GM19468 (cell line): ENCODE data around the gene CHST15.

ENCODE experiments used
- ATAC-seq: cut with Tn5 transposase; IDR thresholded peaks from one replicate; pipeline ENCODE4 v1.9.1; 2021; ENCODE audit warnings: mild to moderate bottlenecking, moderate library complexity, moderate number of reproducible peaks; ENCODE audit not compliant: unreplicated experiment; ENCODE audit errors: extremely low read depth

The CHST15 gene

DNA sequence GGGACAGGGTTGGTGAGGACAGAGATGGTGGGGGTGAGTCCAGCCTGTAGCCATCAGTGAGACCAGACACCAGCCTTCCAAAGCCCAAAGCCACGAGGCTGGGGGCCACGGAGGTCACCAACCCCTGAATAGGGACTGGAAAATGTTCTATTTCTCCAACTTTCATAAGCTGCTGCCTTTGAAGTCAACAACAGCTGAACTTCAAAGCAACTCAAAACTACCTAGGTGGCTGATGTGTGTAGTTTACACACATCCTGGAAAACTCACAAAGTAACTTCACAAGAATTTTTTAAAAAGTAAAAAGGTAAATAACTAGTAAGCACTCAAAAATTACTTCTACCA is 88.8 kb downstream of the CHST15 start:
- no peak for ATAC-seq

DNA sequence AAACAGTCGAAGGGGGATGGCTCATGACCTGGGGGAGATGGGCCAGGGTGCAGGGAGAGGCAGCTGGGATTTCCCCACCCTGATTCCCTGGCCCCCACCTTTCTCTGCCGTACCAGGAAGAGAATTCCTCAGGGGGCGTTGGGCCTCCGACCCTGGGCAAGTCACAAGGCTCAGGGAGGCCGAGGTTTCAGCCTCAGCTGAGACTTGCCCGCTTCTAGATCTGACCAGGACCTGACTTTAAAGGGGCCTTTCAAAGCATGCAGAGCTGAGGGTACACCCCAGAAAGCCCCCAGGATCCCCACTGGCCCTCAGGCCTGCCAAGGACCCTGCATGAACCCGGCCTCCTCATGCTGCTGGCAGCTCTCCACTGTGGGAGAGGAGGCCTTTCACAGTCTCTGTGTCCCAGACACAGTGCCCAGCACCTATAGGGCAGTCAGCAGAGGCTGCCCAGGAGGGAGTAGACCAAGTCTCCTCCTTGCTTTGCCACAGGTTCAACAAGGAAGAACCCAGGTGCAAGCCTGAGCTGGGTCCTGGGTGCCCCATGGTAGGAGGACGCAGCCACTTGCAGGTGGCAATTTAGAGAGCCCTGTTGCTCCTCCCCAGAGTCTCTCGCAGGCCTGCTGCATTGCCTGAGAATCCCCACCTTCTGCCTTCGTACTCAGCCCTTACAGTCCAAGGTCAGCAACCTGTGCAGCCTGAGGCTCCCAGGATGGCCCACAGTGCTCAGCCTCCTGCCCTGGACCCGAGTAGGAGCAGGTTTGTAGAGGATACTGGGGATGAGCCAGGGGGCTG is 89.3 kb downstream of the CHST15 start:
- no peak for ATAC-seq

DNA sequence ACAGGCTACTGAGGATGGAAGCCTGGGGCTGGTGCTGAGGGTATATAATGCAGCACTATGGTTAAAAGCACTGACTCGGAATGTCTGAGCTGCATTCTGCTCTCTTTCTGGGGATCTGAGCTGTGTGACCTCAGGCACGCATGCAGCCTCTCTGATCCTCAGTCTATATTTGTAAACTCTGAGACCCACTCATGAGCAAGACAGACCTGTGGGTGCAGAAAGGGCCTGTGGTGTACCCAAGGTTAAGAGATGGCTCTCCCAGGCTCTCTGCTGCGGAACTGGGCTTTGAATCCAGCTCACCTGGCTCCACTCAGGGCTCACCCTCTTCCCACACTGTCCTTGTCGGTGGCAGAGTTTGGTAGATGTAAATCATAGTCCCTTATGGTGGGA is 89.9 kb downstream of the CHST15 start:
- no peak for ATAC-seq

DNA sequence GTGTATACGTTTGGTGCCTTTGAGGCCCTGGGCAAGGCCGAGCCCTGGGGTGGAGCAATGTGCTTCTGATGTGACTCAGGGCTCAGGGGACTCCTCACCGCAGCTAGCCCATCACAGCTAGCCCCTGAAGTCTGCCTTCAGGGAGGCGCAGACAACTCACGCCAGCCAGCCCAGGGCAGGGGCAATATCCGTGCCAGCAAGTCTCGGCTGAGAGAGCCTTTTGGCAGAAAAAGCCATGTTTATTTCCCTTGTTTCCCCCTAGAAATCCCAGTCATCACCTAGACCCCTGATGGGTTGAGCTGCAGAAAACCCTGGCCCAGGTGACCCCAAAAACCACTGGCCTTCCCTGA is 90.4 kb downstream of the CHST15 start:
- ATAC-seq, result no peak

DNA sequence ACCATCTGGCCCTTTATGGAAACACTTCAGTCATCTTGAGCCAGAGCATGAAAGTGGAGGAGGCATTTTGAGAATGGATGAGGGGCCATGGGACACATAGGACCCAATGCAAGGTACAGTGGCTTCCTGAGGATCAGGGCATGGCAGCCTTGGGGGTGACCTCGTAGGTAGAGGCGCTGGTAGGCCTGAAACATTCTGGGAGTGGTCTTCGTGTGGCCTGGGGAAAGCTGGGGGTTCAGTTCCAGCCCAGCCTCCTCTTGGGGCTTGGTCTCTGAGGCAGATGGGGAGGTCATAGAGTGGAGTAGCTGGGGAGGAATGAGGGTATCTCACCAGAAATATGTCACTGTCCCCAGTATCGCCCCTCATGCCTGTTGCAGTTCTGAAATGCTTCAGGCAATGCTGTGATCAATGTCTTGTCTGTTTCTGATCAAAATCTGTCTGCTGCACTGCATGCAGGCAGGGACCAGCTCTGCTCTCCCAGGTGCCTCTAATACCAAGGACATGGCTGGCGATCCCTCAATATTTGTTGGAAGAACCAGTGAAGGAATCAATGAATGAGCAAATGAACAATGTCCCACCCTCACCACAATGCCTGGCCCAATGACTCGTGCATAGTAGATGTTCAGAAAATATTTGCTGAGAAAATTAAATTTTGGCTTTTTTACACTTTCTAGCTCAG is 90.9 kb downstream of the CHST15 start:
- no peak for ATAC-seq

DNA sequence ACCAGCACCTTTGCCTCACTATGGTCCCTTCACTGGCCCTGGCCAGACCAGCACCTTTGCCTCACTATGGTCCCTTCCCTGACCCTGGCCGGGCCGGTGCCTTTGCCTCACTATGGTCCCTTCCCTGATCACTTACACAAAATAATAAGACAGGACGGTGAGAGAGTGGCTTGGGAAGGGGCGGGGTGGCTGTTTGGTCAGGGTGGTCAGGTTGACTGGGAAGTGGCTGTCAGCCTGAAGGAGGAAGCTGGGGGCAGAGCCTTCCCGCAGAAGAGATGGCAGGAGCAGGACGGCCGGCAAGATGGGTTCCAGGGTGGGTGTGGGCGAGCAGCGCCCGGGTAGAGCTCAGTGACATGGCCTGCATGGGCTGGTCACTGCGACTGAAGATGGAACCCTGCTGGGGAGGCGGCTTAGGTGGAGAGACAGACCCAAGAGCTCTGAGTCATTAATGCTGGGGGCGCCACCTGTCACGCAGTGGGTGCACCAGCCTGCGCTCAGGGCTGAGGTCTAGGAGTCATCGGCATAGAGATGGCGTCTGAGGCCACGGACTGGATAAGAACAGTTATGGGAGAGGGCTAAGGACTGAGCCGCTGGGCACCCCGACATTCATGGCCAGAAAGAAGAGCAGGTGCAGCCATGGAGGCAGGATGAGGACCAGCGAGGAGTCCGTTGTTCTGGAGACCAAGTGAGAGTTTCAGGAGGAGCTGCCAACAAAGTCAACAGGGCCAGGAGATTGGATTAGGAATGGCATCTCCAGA is 91.8 kb downstream of the CHST15 start:
- no peak for ATAC-seq

DNA sequence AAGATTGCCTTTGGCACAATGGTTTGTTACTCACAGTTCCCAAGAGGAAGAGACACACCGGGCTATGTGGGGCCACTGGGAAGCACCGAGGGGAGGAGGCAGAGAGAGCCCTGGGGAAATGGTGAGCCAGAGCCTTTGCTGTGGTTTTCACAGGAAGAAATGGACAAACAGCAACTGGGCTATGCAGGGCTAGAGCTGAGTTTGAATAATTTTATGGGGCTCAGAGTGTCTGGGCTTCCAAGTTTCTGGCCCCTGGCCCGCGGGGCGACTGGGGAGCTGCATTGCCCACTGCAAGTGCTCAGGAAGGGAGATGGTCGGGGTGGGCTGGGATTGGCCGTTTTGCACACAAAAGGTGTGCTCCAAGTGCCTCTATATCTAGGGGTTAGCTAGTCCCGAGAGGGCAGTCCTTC is 92.6 kb downstream of the CHST15 start:
- ATAC-seq, result no peak

DNA sequence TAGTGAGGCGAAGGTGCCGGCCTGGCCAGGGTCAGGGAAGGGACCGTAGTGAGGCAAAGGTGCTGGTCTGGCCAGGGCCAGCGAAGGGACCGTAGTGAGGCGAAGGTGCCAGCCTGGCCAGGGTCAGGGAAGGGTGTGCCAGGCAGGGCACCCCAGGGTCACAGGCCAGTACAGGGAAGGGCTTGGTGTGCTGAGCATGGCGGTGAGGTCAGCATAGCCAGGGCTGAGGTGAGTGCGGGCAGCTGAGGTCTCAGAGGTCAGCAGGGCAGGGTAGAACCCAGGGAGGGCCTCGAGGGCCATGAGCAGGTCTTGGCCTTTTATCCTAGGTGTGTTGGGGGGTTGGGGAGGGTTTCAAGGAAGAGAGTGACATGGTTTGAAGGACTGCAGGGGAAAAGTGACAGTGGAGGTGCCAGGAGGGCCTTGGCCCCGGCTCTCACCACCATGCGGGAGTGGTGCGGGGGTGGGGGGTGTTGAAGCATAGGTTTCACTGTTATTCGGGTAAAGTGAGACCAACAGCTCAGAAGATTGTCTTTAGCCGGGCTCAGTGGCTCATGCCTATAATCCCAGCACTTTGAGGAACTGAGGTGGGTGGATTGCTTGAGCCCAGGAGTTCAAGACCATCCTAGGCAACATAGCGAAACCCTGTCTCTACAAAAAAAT is 93.3 kb downstream of the CHST15 start:
- ATAC-seq, result no peak

DNA sequence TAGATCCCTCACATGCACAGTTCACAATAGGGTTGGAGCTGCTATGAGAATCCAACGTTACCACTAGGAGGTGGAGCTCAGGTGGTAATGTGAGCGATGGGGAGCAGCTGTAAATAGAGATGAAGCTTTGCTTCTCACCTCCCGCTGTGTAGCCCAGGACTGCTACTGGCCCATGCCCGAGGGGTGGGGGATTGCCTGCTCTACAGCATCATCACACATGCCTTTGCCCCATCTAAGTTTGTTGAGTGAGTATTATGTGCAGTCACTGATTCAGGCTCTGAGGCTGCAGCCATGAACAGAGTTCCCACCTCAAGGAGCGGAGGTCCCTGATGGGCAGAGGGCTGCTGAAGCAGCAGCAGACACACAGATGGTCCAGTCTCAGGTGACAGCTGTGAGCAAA is 94.1 kb downstream of the CHST15 start:
- no peak for ATAC-seq

DNA sequence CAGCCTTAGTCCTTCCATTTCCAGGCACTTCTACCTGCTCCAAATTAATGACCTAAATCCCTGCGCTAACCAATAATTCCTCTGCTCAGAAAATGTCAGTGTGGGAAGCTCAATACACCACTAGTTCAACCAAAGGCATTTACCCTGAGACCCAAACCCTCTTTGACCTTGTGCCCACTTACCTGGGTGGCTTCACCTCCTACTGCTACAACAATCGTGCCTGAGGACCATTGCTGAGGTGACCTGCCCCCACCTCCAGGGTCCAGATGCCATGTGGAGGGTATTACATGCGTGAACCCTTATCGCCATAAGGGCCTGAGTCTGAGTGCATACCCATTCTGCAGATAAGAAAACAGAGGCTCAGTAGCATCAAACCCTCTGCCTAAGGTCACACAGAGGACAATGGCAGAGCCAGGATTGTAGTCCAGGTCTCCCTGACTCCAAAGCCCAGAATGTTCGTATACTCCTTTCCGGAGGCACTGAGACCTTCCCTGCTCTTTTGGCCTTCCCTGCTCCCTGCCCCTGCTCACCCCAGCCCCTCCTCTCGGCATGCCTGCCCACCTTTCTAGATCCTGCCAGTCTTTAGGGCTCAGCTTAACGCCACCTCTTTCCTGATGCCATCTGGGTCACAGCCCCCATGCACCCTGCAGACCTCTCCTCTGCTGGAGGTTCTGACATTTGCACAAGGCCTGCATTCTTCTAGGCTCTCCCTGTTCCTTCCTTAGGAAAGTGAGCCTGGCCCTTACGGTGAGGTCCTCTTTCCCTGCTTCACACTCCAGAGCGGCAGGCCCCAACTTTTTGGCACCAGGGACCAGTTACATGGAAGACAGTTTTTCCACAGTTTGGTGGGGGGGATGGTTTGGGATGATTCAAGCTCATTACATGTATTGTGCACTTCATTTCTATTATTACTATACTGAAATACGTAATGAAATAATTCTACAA is 94.9 kb downstream of the CHST15 start:
- no peak for ATAC-seq

DNA sequence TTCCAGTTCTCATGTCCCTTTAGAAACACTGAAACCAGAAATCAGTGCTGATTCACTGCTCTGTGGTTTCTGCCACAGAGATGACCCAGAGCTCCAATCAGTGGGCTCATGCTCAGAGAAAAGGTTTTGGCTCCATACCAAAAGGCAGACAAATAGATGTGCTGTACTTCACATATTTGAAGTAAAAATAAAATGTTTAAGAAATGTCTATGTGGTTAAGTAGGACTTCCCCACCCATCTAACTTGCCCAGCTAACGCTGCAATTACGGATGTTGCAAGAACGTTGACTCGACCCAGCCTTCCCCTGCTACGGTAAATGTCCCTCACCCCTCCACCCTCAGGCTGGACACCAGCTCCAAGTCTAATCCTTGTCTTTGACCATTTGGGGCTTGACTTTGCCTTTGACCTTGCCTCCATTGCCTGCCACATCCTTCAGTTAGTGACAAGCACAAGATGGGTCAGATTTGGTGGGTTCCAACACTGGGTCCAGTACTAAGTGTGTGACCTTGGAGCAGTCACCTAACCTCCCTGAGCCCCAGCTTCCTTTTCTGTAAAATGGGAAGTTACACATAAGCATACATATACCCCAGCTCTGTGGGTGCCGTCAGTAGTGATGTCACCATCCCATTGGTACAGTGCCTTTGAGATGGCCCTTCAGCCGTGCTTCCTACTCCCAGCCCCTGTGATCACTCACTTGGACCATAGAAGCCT is 95.8 kb downstream of the CHST15 start:
- no peak for ATAC-seq

DNA sequence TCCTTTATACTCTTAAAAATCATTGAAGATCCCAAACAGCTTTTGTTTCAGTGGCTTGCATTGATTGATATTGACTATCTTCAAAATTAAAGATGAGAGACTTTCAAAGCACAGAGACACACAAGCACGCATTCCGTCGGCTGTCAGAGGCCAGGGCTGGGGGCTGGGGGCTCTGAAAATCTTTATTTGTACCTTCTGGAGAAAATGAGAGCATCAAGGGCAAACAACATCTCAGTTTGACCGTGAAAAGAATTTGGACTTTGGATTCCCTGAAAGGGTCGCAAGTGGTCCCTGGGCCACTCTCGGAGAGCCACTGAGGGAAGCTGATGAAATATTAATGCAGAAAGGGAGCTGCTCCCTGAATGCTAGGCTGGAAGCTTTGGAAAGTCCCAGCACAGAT is 96.4 kb downstream of the CHST15 start:
- ATAC-seq, result no peak

DNA sequence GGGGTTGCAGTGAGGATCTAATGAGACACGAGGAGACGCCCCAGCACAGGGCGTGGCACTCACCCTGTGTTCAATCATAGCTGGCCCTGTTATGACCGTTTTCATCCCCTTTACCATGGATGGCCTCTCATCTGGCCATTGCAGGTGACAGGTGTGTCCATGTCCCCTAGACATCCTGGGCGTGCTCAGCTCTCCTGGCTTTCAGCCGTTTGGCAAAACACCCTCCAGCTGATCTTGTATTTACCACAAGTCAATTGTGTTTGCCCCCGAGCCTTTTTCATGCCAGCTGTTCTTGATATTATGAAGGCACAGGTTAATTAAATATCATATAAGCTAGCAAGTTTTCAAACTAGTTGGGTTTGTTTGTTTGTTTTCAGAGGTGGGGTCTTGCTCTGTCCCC is 97.1 kb downstream of the CHST15 start:
- ATAC-seq, result no peak

DNA sequence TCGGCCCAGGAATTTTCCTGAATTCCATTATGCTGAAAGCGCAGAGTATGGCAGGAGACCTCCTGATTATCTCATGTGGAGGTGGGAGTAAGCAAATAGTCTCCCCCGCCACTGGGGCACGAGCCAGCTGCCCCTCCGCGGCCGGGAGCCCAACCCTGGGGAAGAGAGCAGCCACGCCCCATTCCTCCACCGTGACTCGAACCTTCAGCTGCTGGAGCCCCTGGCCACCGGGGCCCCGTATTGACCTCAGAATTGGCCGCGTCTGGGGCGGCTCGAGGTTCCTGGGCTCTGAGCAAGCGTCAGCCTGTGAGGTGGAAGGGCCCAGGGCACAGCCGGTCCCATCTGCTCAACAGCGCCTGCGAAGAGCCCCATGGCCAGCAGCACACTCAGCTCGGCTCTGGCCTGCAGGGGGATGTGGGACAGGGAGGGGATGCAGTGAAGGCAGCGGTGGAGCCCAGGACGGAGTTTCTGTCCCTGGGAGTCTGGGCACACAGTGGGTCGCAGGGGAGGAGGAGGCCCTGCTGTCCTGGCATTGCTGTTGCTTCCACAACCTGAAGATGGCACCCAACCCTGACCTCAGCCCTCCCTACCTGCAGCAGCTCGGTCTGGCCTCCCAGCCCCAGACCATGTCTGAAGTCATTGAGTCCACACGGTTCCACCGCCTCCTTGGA is 97.8 kb downstream of the CHST15 start:
- no peak for ATAC-seq

DNA sequence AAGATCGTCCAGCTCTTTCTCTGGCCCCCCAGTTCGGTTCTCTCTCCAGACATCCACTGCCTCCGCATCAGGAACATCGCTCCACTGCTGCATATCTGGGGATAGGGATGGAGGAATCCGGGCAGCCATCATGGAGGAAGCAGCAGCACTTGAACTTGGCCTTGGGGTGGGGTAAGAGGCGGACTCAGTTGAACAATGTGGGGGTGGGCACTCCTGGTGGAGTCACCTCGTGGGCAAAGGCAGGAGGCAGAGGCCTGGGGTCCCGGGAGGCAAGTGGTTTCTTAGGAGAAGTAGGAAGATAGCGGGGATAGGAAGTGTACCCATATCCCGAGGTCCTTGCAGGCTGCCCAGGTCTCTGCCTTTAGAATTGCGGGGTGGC is 98.3 kb downstream of the CHST15 start:
- ATAC-seq, result no peak

DNA sequence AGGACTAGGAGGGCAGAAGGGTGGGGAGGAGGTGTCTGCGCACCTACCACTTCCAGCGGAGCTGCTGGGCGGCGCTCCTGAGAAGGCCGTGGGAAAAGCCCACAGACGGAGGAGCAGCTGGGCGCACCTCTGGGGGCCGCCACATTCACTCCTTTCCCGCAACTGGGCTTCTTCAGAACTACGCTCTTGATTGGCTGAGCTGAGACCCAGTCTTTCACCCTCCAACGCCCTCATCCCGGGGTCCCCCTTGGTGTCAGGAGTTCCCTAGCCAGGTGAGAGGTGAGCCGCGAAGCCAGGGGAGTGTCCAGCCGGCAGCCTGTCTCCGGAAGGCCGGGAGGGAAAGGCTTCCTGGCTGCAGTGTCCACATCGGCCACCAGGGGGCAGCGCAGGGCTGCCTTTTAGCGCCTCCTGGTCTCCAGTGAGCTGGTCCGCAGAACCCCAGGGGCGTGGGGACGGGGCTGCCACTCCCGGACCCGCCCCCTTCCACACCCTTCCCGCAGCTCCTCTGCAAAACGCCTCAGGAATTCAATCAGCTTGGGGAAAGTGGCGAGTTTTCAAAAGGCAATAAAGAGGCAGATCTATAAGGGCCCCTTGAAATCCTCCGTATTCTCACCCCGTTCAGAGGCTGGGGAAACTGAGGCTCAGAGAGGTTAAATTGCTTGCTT is 98.8 kb downstream of the CHST15 start:
- ATAC-seq, result no peak

DNA sequence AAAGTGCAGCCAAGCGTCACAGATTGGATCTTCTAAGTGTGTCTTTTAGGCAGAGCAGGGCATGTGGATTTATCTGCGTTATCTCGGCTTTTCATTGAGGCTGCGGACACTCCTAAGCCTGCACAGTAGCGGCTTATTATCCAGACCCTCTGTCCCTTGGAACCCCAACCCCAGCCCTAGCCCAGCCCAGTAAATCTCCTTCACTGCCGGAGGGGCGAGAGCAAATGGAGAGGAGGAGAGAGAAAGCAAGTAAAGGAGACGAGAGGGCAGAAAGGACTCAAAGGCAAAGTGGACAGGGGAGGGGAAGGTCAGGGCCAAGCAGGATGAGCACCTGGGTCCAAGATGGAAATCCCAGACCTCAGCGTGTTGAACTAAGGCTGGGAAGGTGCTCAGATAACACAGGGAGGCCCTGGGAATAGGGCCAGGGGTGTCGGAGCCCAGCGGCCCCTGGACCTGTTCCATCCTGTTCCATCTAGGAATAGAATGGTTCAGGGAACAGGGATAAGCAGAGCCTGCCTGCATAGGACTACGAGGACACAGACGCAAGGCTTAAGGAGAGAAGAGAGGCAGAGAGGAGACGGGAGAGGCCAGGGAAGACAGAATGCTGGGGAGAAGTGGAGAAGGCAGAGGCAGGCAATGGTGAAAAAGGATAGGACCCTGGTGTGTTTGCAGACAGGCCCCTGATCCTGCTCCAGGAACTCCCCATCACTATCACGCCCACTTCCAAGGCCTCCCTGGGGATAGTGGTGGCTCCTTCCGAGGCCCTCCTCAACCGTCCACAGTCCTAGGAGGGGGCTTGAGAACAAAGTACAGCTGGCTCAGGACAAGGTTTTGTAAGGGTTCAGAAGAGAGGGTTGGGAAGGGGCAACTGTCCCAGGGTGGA is 99.6 kb downstream of the CHST15 start:
- no peak for ATAC-seq
